ENCODE measurements around the gene SHB. TPM values are rescaled to one million over a fixed set of nuclear protein-coding genes. Genes with fewer than 3 reads are reported as not detected.
"Not testable (repeated sequence)": the region's sequence is repeated elsewhere in the genome, so short reads cannot be mapped to it uniquely, and the experiment has no call there.

SHB gene
- total RNA-seq, 2 donors from 2014 or later: 53.2 to 54.8 TPM

- 54% methylated on average over 4 of the region's 4 CpGs for WGBS
- peak overlapping the region; percentile 66 to 76 for H3K27ac ChIP-seq
- H3K27me3 ChIP-seq (replicated peaks; ENCODE audit: insufficient read depth): no peaks in the 10 kb centered on the region
- DNase-seq (ENCODE audit: low spot score): no peak
- no peaks in the 10 kb centered on the region for H3K36me3 ChIP-seq
- intact Hi-C loops (cut with DNase I): no loop called here
- peaks cover 29% of the 10 kb centered on the region for H3K4me1 ChIP-seq (replicated peaks)
- TF ChIP-seq POLR2AphosphoS5 (IDR thresholded peaks at IDR 0.05): no peak
- no peak for TF ChIP-seq POLR2A (IDR thresholded peaks at IDR 0.05)
- TF ChIP-seq CTCF (IDR thresholded peaks at IDR 0.05): no peak
- no peaks in the 10 kb centered on the region for H3K9me3 ChIP-seq
- no peak overlapping the region for H3K4me3 ChIP-seq
Observed at GRCh38 chr9:38048316-38048969, 20.6 kb downstream of the SHB start.

GRCh38 chr9:38047301-38048251, 21.5 kb downstream of the SHB start:
- H3K9me3 ChIP-seq: no peaks in the 10 kb centered on the region
- H3K27ac ChIP-seq: peak overlapping the region; percentile 66 to 76
- intact Hi-C loops (cut with DNase I): no loop called here
- TF ChIP-seq POLR2A (IDR thresholded peaks at IDR 0.05) (no peak), POLR2AphosphoS5 (IDR thresholded peaks at IDR 0.05) (peak; percentile 71), CTCF (IDR thresholded peaks at IDR 0.05) (no peak)
- peaks cover 32% of the 10 kb centered on the region for H3K4me1 ChIP-seq (replicated peaks)
- no peaks in the 10 kb centered on the region for H3K36me3 ChIP-seq
- H3K4me3 ChIP-seq: no peak overlapping the region
- WGBS: 21% methylated on average over 15 of the region's 15 CpGs
- peak; percentile 74 for DNase-seq (ENCODE audit: low spot score)
- H3K27me3 ChIP-seq (replicated peaks; ENCODE audit: insufficient read depth): no peaks in the 10 kb centered on the region

GRCh38 chr9:38046661-38047300, 22.2 kb downstream of the SHB start:
- Histone ChIP-seq H3K9me3 (no peaks in the 10 kb centered on the region), H3K36me3 (no peaks in the 10 kb centered on the region), H3K27me3 (replicated peaks; ENCODE audit: insufficient read depth) (no peaks in the 10 kb centered on the region), H3K4me3 (no peak overlapping the region), H3K4me1 (replicated peaks) (peaks cover 38% of the 10 kb centered on the region), H3K27ac (peak overlapping the region; percentile 66 to 76)
- peak; percentile 94 for DNase-seq (ENCODE audit: low spot score)
- intact Hi-C loops (cut with DNase I): no loop called here
- TF ChIP-seq CTCF (IDR thresholded peaks at IDR 0.05) (no peak), POLR2AphosphoS5 (IDR thresholded peaks at IDR 0.05) (peak; percentile 94)
- WGBS: 39% methylated on average over 8 of the region's 8 CpGs

- 54% methylated on average over 10 of the region's 10 CpGs for WGBS
- H3K27ac ChIP-seq: peak overlapping the region; percentile 43 to 76
- H3K4me3 ChIP-seq; H3K27me3 ChIP-seq (replicated peaks; ENCODE audit: insufficient read depth); H3K9me3 ChIP-seq; H3K36me3 ChIP-seq; intact Hi-C loops (cut with DNase I): not testable (repeated sequence)
- H3K4me1 ChIP-seq (replicated peaks): peaks cover 38% of the 10 kb centered on the region
- peak; percentile 39 for DNase-seq (ENCODE audit: low spot score)
Observed at GRCh38 chr9:38045939-38046338, 23.1 kb downstream of the SHB start.

GRCh38 chr9:38044706-38045105, 24.3 kb downstream of the SHB start:
- Histone ChIP-seq H3K27me3 (replicated peaks; ENCODE audit: insufficient read depth) (no peaks in the 10 kb centered on the region), H3K4me3 (no peak overlapping the region), H3K27ac (no peak overlapping the region), H3K36me3 (no peaks in the 10 kb centered on the region), H3K4me1 (replicated peaks) (peaks cover 38% of the 10 kb centered on the region), H3K9me3 (no peaks in the 10 kb centered on the region)
- DNase-seq (ENCODE audit: low spot score): no peak
- WGBS: 76% methylated on average over 2 of the region's 2 CpGs
- TF ChIP-seq POLR2AphosphoS5 (IDR thresholded peaks at IDR 0.05) (no peak), POLR2A (IDR thresholded peaks at IDR 0.05) (no peak), CTCF (IDR thresholded peaks at IDR 0.05) (no peak)
- intact Hi-C loops (cut with DNase I): no loop called here

Measured in prostate gland (tissue), 2 donors.